BE2C (cell line): Measurements from ENCODE around the gene WSCD2.
A peak's percentile ranks its signal among the peaks of the same experiment; 100 is the strongest.

Experiments
- DNase-seq: peaks from one replicate; pipeline ENCODE4 v3.0.0-alpha.2; 2020
- H3K27me3 ChIP-seq: fragments of 250-450 bp; sonication (Bioruptor Pico); 2 replicates; pipeline ENCODE4 v1.5.1; 2020; ENCODE audit warnings: mild to moderate bottlenecking
- H3K36me3 ChIP-seq: fragments of 250-450 bp; sonication (Bioruptor Pico); 2 replicates; pipeline ENCODE4 v1.5.1; 2020; ENCODE audit warnings: mild to moderate bottlenecking
- H3K4me1 ChIP-seq: fragments of 250-450 bp; sonication (Bioruptor Pico); 2 replicates; pipeline ENCODE4 v1.5.1; 2020
- H3K4me3 ChIP-seq: 2 replicates; pipeline ENCODE4 v1.5.1; 2011; ENCODE audit warnings: low read depth, low read length
- H3K9me3 ChIP-seq: fragments of 250-450 bp; sonication (Bioruptor Pico); 2 replicates; pipeline ENCODE4 v1.5.1; 2020
- TF ChIP-seq, protein P1 (sequence below): IDR thresholded peaks from 2 replicates; pipeline ENCODE4 v1.5.1; 2012; ENCODE audit warnings: mild to moderate bottlenecking, low read depth, low read length

The WSCD2 gene

DNA sequence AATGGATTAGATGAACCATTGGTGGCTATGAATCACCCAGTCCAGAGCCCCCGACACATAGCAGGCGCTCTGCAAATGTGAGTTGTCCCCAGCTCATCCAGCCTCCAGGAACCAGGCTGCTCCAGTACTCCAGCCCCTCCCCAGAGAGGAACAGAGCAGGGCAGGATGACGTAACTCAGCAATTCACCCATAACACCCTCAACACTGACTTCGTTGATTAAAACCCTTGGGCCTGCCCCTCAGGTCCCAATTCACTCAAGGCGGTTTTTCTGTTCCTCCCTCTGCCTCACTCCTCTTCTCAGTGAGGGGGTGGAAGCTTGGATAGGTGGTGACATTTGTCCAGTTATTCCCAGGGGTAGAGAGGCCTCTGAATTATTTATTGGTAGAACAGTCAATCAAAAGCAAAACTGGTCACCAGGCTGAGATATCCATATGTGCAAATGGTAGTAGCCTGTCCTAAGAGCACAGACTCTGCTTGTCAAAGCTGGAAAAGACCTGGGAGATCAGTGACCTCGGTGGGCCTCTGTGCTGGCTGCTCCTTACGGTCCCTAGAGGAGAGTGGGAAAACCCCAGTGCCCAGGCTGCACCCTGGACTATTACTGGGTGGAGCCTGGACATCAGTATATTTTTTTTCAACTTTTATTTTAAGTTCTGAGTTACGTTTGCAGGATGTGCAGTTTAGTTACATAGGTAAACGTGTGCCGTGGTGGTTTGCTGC is 113.1 kb downstream of the WSCD2 start:
- Histone ChIP-seq H3K4me3 (no peak overlapping the region), H3K27me3 (no peaks in the 10 kb centered on the region), H3K4me1 (peaks cover 5% of the 10 kb centered on the region; the same call in 1 of the 2 replicates), H3K36me3 (no peaks in the 10 kb centered on the region), H3K9me3 (no peaks in the 10 kb centered on the region; the same call in 1 of the 2 replicates)
- peak; percentile 78 for DNase-seq
- TF ChIP-seq, protein P1, sequence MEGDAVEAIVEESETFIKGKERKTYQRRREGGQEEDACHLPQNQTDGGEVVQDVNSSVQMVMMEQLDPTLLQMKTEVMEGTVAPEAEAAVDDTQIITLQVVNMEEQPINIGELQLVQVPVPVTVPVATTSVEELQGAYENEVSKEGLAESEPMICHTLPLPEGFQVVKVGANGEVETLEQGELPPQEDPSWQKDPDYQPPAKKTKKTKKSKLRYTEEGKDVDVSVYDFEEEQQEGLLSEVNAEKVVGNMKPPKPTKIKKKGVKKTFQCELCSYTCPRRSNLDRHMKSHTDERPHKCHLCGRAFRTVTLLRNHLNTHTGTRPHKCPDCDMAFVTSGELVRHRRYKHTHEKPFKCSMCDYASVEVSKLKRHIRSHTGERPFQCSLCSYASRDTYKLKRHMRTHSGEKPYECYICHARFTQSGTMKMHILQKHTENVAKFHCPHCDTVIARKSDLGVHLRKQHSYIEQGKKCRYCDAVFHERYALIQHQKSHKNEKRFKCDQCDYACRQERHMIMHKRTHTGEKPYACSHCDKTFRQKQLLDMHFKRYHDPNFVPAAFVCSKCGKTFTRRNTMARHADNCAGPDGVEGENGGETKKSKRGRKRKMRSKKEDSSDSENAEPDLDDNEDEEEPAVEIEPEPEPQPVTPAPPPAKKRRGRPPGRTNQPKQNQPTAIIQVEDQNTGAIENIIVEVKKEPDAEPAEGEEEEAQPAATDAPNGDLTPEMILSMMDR = no peak

DNA sequence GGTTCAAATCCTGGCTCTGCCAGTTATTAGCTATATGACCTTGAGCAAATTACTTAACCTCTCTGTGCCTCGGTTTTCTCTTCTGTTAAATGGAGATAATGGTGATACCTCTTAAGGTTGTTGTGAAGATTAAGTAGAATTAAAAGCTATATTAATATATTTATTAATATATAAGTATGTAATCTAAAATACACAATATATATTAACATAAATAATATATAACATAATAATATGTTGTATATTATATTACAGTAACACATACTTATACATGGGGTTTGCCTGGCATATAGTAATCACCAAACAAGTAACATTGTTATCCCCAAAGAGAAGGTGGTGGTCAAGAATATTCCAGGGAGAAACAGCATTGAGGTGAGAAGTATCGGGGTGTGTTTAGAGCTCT is 118.0 kb downstream of the WSCD2 start:
- Histone ChIP-seq H3K4me1 (peaks cover 3% of the 10 kb centered on the region; the same call in 1 of the 2 replicates), H3K9me3 (no peaks in the 10 kb centered on the region), H3K27me3 (no peaks in the 10 kb centered on the region), H3K4me3 (no peak overlapping the region), H3K36me3 (no peaks in the 10 kb centered on the region)
- TF ChIP-seq, protein P1 = no peak
- no peak for DNase-seq

DNA sequence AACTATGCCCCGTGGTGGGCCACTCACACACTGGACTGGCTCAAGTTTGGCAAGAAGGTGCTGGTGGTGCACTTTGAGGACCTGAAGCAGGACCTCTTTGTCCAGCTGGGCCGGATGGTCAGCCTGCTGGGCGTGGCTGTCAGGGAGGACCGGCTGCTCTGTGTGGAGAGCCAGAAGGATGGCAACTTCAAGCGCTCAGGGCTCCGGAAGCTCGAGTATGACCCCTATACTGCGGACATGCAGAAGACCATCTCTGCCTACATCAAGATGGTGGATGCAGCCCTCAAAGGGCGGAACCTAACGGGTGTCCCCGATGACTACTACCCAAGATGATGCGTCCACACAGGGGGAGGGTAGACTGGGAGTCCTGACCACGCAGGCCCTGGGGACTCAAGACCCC is 118.9 kb downstream of the WSCD2 start:
- Histone ChIP-seq H3K4me3 (no peak overlapping the region), H3K36me3 (no peaks in the 10 kb centered on the region), H3K9me3 (no peaks in the 10 kb centered on the region), H3K27me3 (no peaks in the 10 kb centered on the region), H3K4me1 (no peaks in the 10 kb centered on the region; the same call in 1 of the 2 replicates)
- TF ChIP-seq, protein P1 = no peak
- DNase-seq = no peak

DNA sequence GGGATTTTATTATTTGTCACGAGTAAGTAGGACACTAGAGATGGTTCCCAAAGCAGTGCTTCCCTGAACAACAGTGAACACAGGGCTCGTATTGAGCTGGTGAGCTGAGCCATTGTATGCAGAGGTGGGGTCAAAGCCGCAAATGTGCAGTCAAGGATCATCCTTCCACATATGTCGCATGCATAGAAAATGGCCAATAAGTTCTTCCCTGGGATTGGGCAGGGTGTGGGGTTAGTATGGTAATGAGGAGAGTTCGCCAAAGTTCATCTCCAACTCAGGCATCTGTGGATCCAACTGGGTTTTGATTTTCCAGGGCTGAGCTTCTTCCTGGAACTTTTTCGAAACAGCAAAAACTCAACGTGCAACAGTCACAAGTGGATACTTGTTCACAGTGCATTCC is 123.4 kb downstream of the WSCD2 start:
- no peak overlapping the region for H3K4me3 ChIP-seq
- H3K4me1 ChIP-seq = no peaks in the 10 kb centered on the region; the same call in none of the 2 replicates
- DNase-seq = no peak
- H3K36me3 ChIP-seq = no peaks in the 10 kb centered on the region
- H3K27me3 ChIP-seq = no peaks in the 10 kb centered on the region
- H3K9me3 ChIP-seq = no peaks in the 10 kb centered on the region
- TF ChIP-seq, protein P1 = no peak

DNA sequence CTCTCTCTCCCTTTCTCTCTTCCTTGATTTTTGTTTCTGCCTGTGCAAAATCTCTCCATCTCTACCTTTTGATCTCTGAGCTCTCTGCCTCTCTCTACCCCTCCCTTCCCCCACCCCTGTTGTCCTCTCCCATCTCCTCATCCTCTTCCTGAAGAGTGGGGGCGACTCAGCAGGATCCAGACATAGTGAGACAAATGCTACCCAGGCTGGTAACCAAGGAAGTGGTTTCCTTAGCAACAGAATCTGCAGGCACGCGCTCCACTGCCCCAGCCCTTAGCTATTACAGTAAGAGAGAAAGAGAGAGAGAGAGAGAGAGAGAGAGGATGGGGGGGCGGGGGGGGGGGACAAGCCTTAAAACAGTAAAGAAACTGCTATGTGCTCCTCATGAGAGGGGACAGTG is 124.5 kb downstream of the WSCD2 start:
- no peaks in the 10 kb centered on the region for H3K27me3 ChIP-seq
- H3K4me3 ChIP-seq = no peak overlapping the region
- no peaks in the 10 kb centered on the region for H3K36me3 ChIP-seq
- H3K4me1 ChIP-seq = no peaks in the 10 kb centered on the region; the same call in none of the 2 replicates
- TF ChIP-seq, protein P1 = no peak
- H3K9me3 ChIP-seq = no peaks in the 10 kb centered on the region
- DNase-seq = no peak

DNA sequence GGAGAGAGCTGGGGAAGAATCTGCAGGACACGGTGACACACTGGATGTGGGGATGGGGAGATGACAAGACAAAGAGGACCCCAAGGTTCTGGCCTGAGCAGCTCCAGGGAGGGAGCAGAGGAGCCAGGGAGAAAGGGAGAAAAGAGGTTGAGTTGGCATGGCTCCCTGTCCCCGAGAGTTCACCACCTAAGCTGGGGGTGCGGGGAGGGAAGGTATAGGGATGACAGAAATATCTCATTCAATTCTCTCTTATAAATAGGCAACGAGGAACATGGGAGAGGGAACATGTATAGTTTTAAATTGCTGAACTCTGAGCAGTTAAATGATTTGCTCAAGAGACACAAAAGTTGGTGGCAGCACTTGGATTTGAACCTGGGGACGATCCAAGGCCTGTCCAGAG is 124.9 kb downstream of the WSCD2 start:
- no peak for DNase-seq
- H3K9me3 ChIP-seq = no peaks in the 10 kb centered on the region
- TF ChIP-seq, protein P1 = no peak
- no peaks in the 10 kb centered on the region for H3K27me3 ChIP-seq
- no peak overlapping the region for H3K4me3 ChIP-seq
- H3K36me3 ChIP-seq = no peaks in the 10 kb centered on the region
- no peaks in the 10 kb centered on the region; the same call in none of the 2 replicates for H3K4me1 ChIP-seq
